LNCAP (cell line): Measurements from ENCODE around the gene PALD1.

Experiments used
- TF ChIP-seq, protein P1 (sequence below): fragments of 450-650 bp; IDR thresholded peaks from 2 replicates; pipeline ENCODE4 v1.5.1; 2017; ENCODE audit warnings: mild to moderate bottlenecking

PALD1 gene

DNA sequence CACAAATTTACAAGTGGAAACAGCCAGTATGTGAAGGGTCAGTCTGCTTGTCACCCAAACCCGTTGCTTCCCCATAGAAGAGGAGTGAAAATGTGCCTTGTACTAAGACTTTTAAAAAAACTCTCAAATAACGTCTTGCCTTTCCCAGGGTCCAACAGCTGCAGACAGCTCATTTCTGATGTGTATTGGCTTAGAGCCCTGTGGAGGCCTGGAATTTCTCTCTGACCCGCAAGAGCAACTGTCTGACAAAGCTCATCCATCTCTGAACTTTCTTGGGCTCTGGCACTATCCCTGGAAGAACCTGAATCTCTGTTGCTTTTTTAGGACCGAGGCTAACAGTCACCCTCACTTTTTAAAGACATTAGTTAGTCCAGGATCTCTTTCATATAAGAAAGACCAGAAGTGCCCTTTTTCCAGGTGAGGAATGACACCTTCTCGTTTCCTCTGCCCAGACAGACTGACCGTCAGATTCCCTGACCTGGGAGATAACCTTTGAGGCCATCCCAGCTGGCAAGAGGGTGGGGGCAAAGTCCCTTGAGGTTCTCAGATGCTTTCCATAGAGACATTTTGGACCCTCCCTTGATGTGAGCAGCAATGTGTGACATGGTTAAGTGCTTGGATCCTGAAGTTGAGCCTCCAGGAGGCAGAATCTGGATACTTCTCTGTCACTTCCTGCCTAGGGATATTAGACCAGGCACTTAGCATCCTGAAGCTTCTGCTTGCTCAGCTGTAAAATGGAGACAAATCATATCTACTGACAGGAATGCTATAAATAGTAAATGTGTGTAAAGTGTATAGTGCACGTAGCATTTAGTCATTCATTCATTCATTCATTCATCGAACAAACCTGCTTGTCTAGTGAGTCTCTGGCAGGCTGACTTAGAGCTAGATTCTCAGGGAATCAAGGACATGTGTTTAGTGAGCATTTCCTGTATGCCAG, 32.6 kb upstream of the PALD1 start:
- TF ChIP-seq, protein P1, sequence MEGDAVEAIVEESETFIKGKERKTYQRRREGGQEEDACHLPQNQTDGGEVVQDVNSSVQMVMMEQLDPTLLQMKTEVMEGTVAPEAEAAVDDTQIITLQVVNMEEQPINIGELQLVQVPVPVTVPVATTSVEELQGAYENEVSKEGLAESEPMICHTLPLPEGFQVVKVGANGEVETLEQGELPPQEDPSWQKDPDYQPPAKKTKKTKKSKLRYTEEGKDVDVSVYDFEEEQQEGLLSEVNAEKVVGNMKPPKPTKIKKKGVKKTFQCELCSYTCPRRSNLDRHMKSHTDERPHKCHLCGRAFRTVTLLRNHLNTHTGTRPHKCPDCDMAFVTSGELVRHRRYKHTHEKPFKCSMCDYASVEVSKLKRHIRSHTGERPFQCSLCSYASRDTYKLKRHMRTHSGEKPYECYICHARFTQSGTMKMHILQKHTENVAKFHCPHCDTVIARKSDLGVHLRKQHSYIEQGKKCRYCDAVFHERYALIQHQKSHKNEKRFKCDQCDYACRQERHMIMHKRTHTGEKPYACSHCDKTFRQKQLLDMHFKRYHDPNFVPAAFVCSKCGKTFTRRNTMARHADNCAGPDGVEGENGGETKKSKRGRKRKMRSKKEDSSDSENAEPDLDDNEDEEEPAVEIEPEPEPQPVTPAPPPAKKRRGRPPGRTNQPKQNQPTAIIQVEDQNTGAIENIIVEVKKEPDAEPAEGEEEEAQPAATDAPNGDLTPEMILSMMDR = no peak

GRCh38 chr10:70448236-70448635, 30.3 kb upstream of the PALD1 start:
- TF ChIP-seq, protein P1 = no peak

GRCh38 chr10:70455213-70455630, 23.3 kb upstream of the PALD1 start:
- TF ChIP-seq, protein P1 = no peak

DNA sequence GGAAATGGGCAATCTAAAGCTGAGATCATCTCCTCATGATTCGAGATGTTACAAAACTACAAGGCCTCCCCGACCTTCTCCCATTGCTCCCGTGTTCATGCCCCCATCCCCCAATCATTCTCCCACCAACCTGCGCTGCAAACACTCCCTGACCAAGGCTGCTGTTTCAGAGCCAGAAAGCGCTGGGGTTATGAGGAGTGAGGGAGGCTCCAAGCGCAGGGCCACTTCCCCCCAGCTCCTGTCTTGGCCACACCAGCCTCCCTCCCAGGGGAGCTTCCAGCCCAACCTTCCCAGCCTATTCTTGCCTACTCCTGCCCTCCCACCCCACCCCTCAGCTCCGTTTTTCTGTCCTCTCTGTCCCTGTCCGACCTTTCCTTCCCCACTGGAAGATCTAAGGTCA, 22.4 kb upstream of the PALD1 start:
- TF ChIP-seq, protein P1 = no peak

DNA sequence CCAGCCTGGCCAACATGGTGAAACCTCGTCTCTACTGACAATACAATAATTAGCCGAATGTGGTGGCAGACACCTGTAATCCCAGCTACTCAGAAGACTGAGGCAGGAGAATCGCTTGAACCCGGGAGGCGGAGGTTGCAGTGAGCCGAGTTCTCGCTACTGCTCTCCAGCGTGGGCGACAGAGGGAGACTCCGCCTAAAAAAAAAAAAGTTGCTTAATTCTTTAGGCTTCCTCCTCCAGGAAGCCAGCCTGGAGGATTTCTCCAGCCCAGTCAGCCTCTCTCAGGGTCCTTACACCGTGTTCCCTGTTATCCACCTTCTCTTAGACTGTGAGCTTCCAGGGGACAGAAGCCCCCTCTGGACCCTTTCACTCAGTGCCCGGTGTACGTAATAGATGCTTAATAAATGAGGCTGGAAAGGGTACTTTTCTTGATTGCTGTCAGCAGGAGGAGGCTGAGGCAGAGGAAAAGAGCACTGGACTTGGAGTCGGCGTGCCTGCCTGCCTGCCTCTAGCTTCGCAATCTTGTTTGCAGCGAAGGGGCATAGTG, 20.7 kb upstream of the PALD1 start:
- TF ChIP-seq, protein P1 = no peak

GRCh38 chr10:70458329-70459060, 20.1 kb upstream of the PALD1 start:
- TF ChIP-seq, protein P1 = no peak

- TF ChIP-seq, protein P1 = no peak
These were observed 19.4 kb upstream of the PALD1 start for GRCh38 chr10:70459061-70459773.
